RWPE2 (cell line): ENCODE results near the gene PIM1.
A peak's percentile ranks its signal among the peaks of the same experiment; 100 is the strongest.

Experiments used
- ATAC-seq: fragments of 200-7000 bp; cut with Tn5 transposase; 3 replicates; pipeline ENCODE4 v1.9.1; 2021; ENCODE audit warnings: low read depth
- DNase-seq: peaks from one replicate; pipeline ENCODE4 v3.0.0-alpha.2; 2020; ENCODE audit warnings: low spot score
- H3K27ac ChIP-seq: fragments of 450-650 bp; 2 replicates; pipeline ENCODE4 v1.5.1; 2017; ENCODE audit warnings: mild to moderate bottlenecking; ENCODE audit not compliant: poor library complexity, severe bottlenecking
- H3K27me3 ChIP-seq: fragments of 250-450 bp; sonication (Bioruptor Pico); 2 replicates; pipeline ENCODE4 v1.5.1; 2021; ENCODE audit warnings: mild to moderate bottlenecking, moderate library complexity; ENCODE audit not compliant: insufficient read depth, poor library complexity, severe bottlenecking
- H3K36me3 ChIP-seq: fragments of 250-450 bp; sonication (Bioruptor Pico); 2 replicates; pipeline ENCODE4 v1.5.1; 2020; ENCODE audit warnings: low read depth, mild to moderate bottlenecking, moderate library complexity
- H3K4me1 ChIP-seq: fragments of 250-450 bp; sonication (Bioruptor Pico); 2 replicates; pipeline ENCODE4 v1.5.1; 2021; ENCODE audit warnings: mild to moderate bottlenecking, moderate library complexity; ENCODE audit not compliant: insufficient read depth, poor library complexity, severe bottlenecking
- H3K4me3 ChIP-seq: fragments of 250-450 bp; sonication (Bioruptor Pico); 2 replicates; pipeline ENCODE4 v1.5.1; 2021; ENCODE audit warnings: mild to moderate bottlenecking, moderate library complexity; ENCODE audit not compliant: severe bottlenecking
- H3K9me3 ChIP-seq: fragments of 250-450 bp; sonication (Bioruptor Pico); 2 replicates; pipeline ENCODE4 v1.5.1; 2021; ENCODE audit warnings: mild to moderate bottlenecking, moderate library complexity; ENCODE audit not compliant: severe bottlenecking
- CTCF ChIP-seq: fragments of 450-650 bp; IDR thresholded peaks from one replicate; pipeline ENCODE4 v1.5.1; 2017; ENCODE audit warnings: mild to moderate bottlenecking, moderate library complexity; ENCODE audit not compliant: poor library complexity, severe bottlenecking

The PIM1 gene

GRCh38 chr6:37169496-37170272 lies at the start of gene PIM1:
TSS of gene PIM1 (plus strand) at chr6:37170152. CDS start at chr6:37170576, 424 bp downstream.
- no peaks in the 10 kb centered on the region for H3K27me3 ChIP-seq
- TF ChIP-seq CTCF: no peak
- peaks cover 9% of the 10 kb centered on the region for H3K4me1 ChIP-seq
- ATAC-seq (peak; percentile 67), DNase-seq (peak; percentile 99)
- peak within 1 kb of the TSS; percentile 79 for H3K4me3 ChIP-seq
- peak within 1 kb of the TSS; percentile 80 for H3K27ac ChIP-seq
- H3K36me3 ChIP-seq: peaks cover 37% of the 10 kb centered on the region
- H3K9me3 ChIP-seq: no peaks in the 10 kb centered on the region

GRCh38 chr6:37121556-37121955 lies 48.4 kb upstream of the PIM1 start:
- Histone ChIP-seq H3K27ac (no peak overlapping the region), H3K36me3 (no peaks in the 10 kb centered on the region), H3K4me1 (peaks cover 7% of the 10 kb centered on the region), H3K4me3 (no peak overlapping the region), H3K27me3 (no peaks in the 10 kb centered on the region), H3K9me3 (no peaks in the 10 kb centered on the region)
- ATAC-seq (no peak), DNase-seq (no peak)
- no peak for TF ChIP-seq CTCF

GRCh38 chr6:37122861-37123260 lies 47.1 kb upstream of the PIM1 start:
- TF ChIP-seq CTCF: no peak
- no peak for DNase-seq
- ATAC-seq: no peak

GRCh38 chr6:37123957-37124729 lies 45.8 kb upstream of the PIM1 start:
- H3K27me3 ChIP-seq: no peaks in the 10 kb centered on the region
- no peak for TF ChIP-seq CTCF
- H3K4me3 ChIP-seq: no peak overlapping the region
- H3K9me3 ChIP-seq: no peaks in the 10 kb centered on the region
- no peak for ATAC-seq
- H3K36me3 ChIP-seq: no peaks in the 10 kb centered on the region
- H3K4me1 ChIP-seq: peaks cover 33% of the 10 kb centered on the region
- no peak for DNase-seq
- H3K27ac ChIP-seq: no peak overlapping the region

More at GRCh38 chr6:37122861-37123260, 47.1 kb upstream of the PIM1 start:
- no peaks in the 10 kb centered on the region for H3K27me3 ChIP-seq
- no peaks in the 10 kb centered on the region for H3K9me3 ChIP-seq
- no peaks in the 10 kb centered on the region for H3K36me3 ChIP-seq
- H3K4me1 ChIP-seq: peaks cover 20% of the 10 kb centered on the region
- no peak overlapping the region for H3K27ac ChIP-seq
- no peak overlapping the region for H3K4me3 ChIP-seq
